K562 (cell line): Measurements from ENCODE around the gene UBE2C. TPM values are rescaled to one million over a fixed set of nuclear protein-coding genes. Genes with fewer than 3 reads are reported as not detected.

ENCODE experiments used
- ATAC-seq: fragments of 200-7000 bp; cut with Tn5 transposase; 3 replicates; pipeline ENCODE4 v1.9.1; 2020; ENCODE audit warnings: moderate library complexity
- BruUV-seq: library from RNA; stranded (reverse); fragments of 400-500 nt; replicated peaks from 2 replicates; lab custom pipeline; 2021; lab: Mats Ljungman, UMichigan
- CTCF ChIA-PET: fragments of 300-600 bp; formaldehyde crosslinking; extraction: SDS; loops from one replicate; lab custom pipeline; 2021; ENCODE audit warnings: low intra/inter-chr PET ratio; lab: Yijun Ruan, JAX
- POLR2A ChIA-PET: fragments of 300-600, 350-650 bp; sonication (Branson Sonifier 250); formaldehyde crosslinking; extraction: SDS; loops from one replicate; lab custom pipeline; 2021; ENCODE audit warnings: antibody characterized with exemption, inconsistent platforms; lab: Yijun Ruan, JAX
- DNase-seq, 4 experiments: peaks; one replicate each; pipeline versions ENCODE4 v3.0.0 to v3.0.0-alpha.2; 2011 to 2018; ENCODE audit warnings: low spot score in 3 of 4, mixed read lengths in 3 of 4; ENCODE audit errors: extremely low read depth in 1 of 4
- FAIRE-seq: peaks from 2 replicates; lab custom pipeline; 2011; peaks lifted over from hg19 to GRCh38; lab: Jason Lieb, UNC
- H2AFZ ChIP-seq: 2 replicates; pipeline ENCODE4 v1.6.0; 2011; ENCODE audit warnings: low read depth, low read length, control low read depth, inconsistent platforms
- H3K27ac ChIP-seq: fragments of 200-600 bp; 3 replicates; pipeline ENCODE4 v1.8.0; 2011; ENCODE audit warnings: low read depth, mild to moderate bottlenecking, control low read depth, inconsistent platforms, low read length, moderate library complexity, mixed read lengths; ENCODE audit errors: extremely low read depth
- H3K27me3 ChIP-seq, 2 experiments: fragments of 300-600 bp in 1 of 2; 2 replicates in 1 of 2; 3 replicates in 1 of 2; pipeline versions ENCODE4 v1.6.0 to v1.8.0; 2011; ENCODE audit warnings: inconsistent platforms in 2 of 2, low read length in 2 of 2, mild to moderate bottlenecking in 1 of 2, mixed read lengths in 1 of 2, moderate library complexity in 1 of 2; ENCODE audit not compliant: control insufficient read depth in 2 of 2, insufficient read depth in 2 of 2
- H3K36me3 ChIP-seq: fragments of 300-600 bp; 3 replicates; pipeline ENCODE4 v1.8.0; 2011; ENCODE audit warnings: mild to moderate bottlenecking, low read length, inconsistent platforms; ENCODE audit not compliant: control insufficient read depth, insufficient read depth
- H3K4me1 ChIP-seq, 2 experiments: fragments of 200-600 bp in 1 of 2; replicated peaks in 1 of 2; 2 replicates in 1 of 2; 3 replicates in 1 of 2; pipeline versions ENCODE4 v1.5.1 to v1.8.0; 2011; ENCODE audit warnings: inconsistent platforms in 2 of 2, low read length in 2 of 2, mild to moderate bottlenecking in 1 of 2, mixed read lengths in 1 of 2, moderate library complexity in 1 of 2; ENCODE audit not compliant: control insufficient read depth in 2 of 2, insufficient read depth in 2 of 2
- H3K4me2 ChIP-seq: 2 replicates; pipeline ENCODE4 v1.6.1; 2011; ENCODE audit warnings: low read length, control low read depth, inconsistent platforms, mixed read lengths; ENCODE audit not compliant: insufficient read depth
- H3K4me3 ChIP-seq: fragments of 200-600 bp; sonication (generic), shearing (Covaris generic); 2 replicates; pipeline ENCODE4 v1.5.1; 2016; ENCODE audit warnings: control low read depth, inconsistent platforms
- H3K79me2 ChIP-seq: fragments of 200-600 bp; 3 replicates; pipeline ENCODE4 v1.8.0; 2011; ENCODE audit warnings: low read length, inconsistent platforms; ENCODE audit not compliant: control insufficient read depth, insufficient read depth
- H3K9ac ChIP-seq, 2 experiments: 2 replicates each; pipeline versions ENCODE4 v1.6.0 to v1.6.1; 2011; ENCODE audit warnings: low read depth in 2 of 2, low read length in 2 of 2, control low read depth in 1 of 2, inconsistent platforms in 1 of 2, mild to moderate bottlenecking in 1 of 2, mixed read lengths in 1 of 2; ENCODE audit not compliant: insufficient read depth in 1 of 2
- H3K9me1 ChIP-seq: one replicate; pipeline ENCODE4 v1.6.0; 2011; ENCODE audit warnings: inconsistent platforms, mild to moderate bottlenecking, low read length, moderate library complexity; ENCODE audit not compliant: control insufficient read depth, insufficient read depth
- H3K9me3 ChIP-seq: replicated peaks from 2 replicates; pipeline ENCODE4 v1.5.1; 2011; ENCODE audit warnings: low read depth, low read length, inconsistent platforms; ENCODE audit not compliant: control insufficient read depth, insufficient read depth
- H4K20me1 ChIP-seq: replicated peaks from 2 replicates; pipeline ENCODE4 v1.6.1; 2011; ENCODE audit warnings: low read length, inconsistent platforms, mixed read lengths; ENCODE audit not compliant: control insufficient read depth, insufficient read depth
- ARHGAP35 ChIP-seq: fragments of 450-650 bp; IDR thresholded peaks from 2 replicates; pipeline ENCODE4 v1.6.1; 2018; ENCODE audit not compliant: partially characterized antibody
- CREBBP ChIP-seq: IDR thresholded peaks from one replicate; pipeline ENCODE4 v1.6.1; 2012; ENCODE audit warnings: low read depth, mild to moderate bottlenecking, control low read depth, inconsistent platforms, low read length
- GABPB1 ChIP-seq: sonication (generic); formaldehyde crosslinking; IDR thresholded peaks from 2 replicates; pipeline ENCODE4 v1.8.0; 2022; ENCODE audit warnings: mild to moderate bottlenecking, missing genetic modification reagents
- HDAC3 ChIP-seq: fragments of 450-650 bp; IDR thresholded peaks from 2 replicates; pipeline ENCODE4 v1.6.1; 2018; ENCODE audit warnings: borderline replicate concordance, mild to moderate bottlenecking, moderate library complexity; ENCODE audit not compliant: partially characterized antibody
- KAT7 ChIP-seq: sonication (generic); formaldehyde crosslinking; IDR thresholded peaks from 2 replicates; pipeline ENCODE4 v1.8.0; 2022; ENCODE audit warnings: missing genetic modification reagents, mild to moderate bottlenecking, borderline replicate concordance
- KDM5B ChIP-seq: fragments of 200-600 bp; sonication (generic); IDR thresholded peaks from 2 replicates; pipeline ENCODE4 v1.6.1; 2012; ENCODE audit warnings: low read depth, mild to moderate bottlenecking, moderate library complexity, low read length, control low read depth, inconsistent platforms; ENCODE audit not compliant: insufficient replicate concordance
- MAZ ChIP-seq, 2 experiments: fragments of 450-650 bp in 1 of 2; sonication (generic) in 1 of 2; formaldehyde crosslinking; IDR thresholded peaks in 1 of 2; conservative IDR thresholded peaks in 1 of 2; 2 replicates each; pipeline versions ENCODE4 v1.4.0 to v1.5.0; 2020; ENCODE audit warnings: mild to moderate bottlenecking in 1 of 2, missing genetic modification reagents in 1 of 2
- MECOM ChIP-seq: fragments of 250-450 bp; sonication (Bioruptor Pico); IDR thresholded peaks from 2 replicates; pipeline ENCODE4 v1.8.0; 2022; ENCODE audit warnings: inconsistent platforms
- RBM34 ChIP-seq: fragments of 200-400 bp; formaldehyde crosslinking; IDR thresholded peaks from 2 replicates; pipeline ENCODE4 v1.6.1; 2018; ENCODE audit warnings: low read length, borderline replicate concordance; ENCODE audit not compliant: insufficient read depth
- ZNF174 ChIP-seq: fragments of 250-450 bp; sonication (Bioruptor Pico); IDR thresholded peaks from 2 replicates; pipeline ENCODE4 v1.4.0; 2020; ENCODE audit warnings: mild to moderate bottlenecking
- ZNF79 ChIP-seq: fragments of 250-450 bp; sonication (Bioruptor Pico); IDR thresholded peaks from 2 replicates; pipeline ENCODE4 v1.4.0; 2020; ENCODE audit warnings: low read depth, mild to moderate bottlenecking, moderate library complexity
- WGBS: fragments of 100-300 bp; shearing (Covaris generic); methylation state at CpG from one replicate; pipeline ENCODE4 v1.1.6; 2016; ENCODE audit warnings: low coverage, mixed read lengths; ENCODE audit not compliant: insufficient coverage; ENCODE audit errors: missing lambda C conversion rate; 5-methylcytosine and 5-hydroxymethylcytosine counted together
- in situ Hi-C: fragments of 300-500 bp; cut with MboI; formaldehyde crosslinking; loops from 4 replicates; pipeline ENCODE4 v1.15.0; 2018; ENCODE audit warnings: inconsistent platforms, mixed read lengths
- intact Hi-C: fragments of 100-400 bp; cut with micrococcal nuclease; formaldehyde crosslinking; loops from 2 replicates; pipeline ENCODE4 v1.14.2; 2022
- polyA plus RNA-seq, 8 experiments: library from polyadenylated mRNA; depleted of rRNA in 4 of 8; stranded (reverse) in 5 of 8; unstranded in 3 of 8; fragments of >200 nt; fragmentation: Nextera tagmentation in 2 of 8; fragmentation: Illumina TruSeq in 1 of 8; extraction: Ambion mirVana in 2 of 8; extraction: Trizol in 1 of 8; gene quantifications; 2 replicates each; pipeline versions ENCODE4 v1.2.1 to v1.2.3, GENCODE V29; 2011 to 2014; ENCODE audit warnings: inconsistent platforms in 1 of 8, missing spikeins in 1 of 8
- total RNA-seq, 7 experiments: library from RNA; depleted of rRNA in 6 of 7; stranded (reverse); fragments of >200 nt in 6 of 7; fragmentation: Illumina TruSeq in 2 of 7; extraction: Trizol in 2 of 7; gene quantifications; 2 replicates each; pipeline versions ENCODE4 v1.2.1 to v1.2.3, GENCODE V29; 2011 to 2021; ENCODE audit warnings: low replicate concordance in 1 of 7
- TF ChIP-seq, protein P1 (sequence below), 2 experiments: IDR thresholded peaks in 1 of 2; conservative IDR thresholded peaks in 1 of 2; 2 replicates each; pipeline ENCODE4 v1.6.1; 2016; ENCODE audit warnings: low read depth in 2 of 2, mild to moderate bottlenecking in 1 of 2, missing compliant biosample characterization in 1 of 2, missing genetic modification characterization in 1 of 2, moderate library complexity in 1 of 2
- TF ChIP-seq, protein P2 (sequence below): fragments of 450-650 bp; IDR thresholded peaks from 2 replicates; pipeline ENCODE4 v1.6.1; 2018; ENCODE audit not compliant: partially characterized antibody

UBE2C gene
- total and polyA plus RNA-seq, 9 of the 15 experiments (the other 6 are each of a cell fraction or from before 2014, with no cell fraction given) = 0.51 to 1.6 (median 0.69) TPM

DNA sequence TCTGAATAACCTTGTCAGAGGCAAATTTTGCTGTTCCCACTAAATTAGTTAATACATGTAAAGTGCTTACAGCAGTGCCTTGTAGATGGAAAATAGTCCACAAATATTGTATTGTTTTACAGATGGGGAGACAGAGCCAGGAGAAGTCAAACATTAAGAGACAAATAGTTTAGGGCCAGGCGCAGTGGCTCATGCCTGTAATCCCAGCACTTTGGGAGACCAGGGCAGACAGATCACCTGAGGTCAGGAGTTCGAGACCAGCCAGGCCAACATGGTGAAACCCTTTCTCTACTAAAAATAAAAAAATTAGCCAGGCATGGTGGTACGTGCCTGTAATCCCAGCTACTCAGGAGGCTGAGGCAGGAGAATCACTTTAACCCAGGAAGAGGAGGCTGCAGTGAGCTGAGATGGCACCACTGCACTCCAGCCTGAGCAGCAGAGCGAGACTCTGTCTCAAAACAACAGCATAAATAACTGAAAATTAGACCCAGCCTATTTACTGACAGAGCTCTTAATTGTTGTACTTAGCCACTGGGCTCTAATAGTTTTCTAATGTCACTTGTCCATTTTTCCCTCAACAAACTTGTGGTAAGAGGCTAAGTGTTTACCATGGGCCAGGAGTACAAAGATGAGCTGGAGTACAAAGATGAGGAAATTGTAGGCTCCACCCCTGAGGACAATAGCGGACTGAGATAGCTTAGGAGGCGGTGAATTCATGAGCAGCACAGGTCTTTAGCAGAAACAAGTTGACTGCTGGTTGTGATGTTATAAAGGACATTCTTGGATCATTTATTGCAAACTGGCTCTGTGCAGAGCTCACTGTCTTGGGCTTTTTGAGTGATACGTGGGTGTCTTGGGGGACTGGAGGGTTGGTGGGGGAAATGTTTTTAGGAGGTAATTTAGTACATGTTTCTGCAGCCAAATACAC is 51.4 kb downstream of the UBE2C start:
- in situ Hi-C loops = no loop called here
- H3K79me2 ChIP-seq = no peaks in the 10 kb centered on the region
- no peaks in the 10 kb centered on the region for H3K9me3 ChIP-seq
- H3K4me1 ChIP-seq = peaks cover 0 to 12% of the 10 kb centered on the region in 2 experiments; a peak in 3 of 5 replicates
- no peaks in the 10 kb centered on the region for H3K9me1 ChIP-seq
- BruUV-seq = no TSS peak
- CTCF ChIA-PET = no interaction called here
- no peak overlapping the region for H3K4me2 ChIP-seq
- no peak for DNase-seq
- FAIRE-seq = no peak
- H2AFZ ChIP-seq = no peak overlapping the region
- TF ChIP-seq KAT7 (CRISPR knock-in tag) (no peak), HDAC3 (no peak), CREBBP (no peak), MAZ (CRISPR knock-in tag; conservative IDR thresholded peaks at IDR 0.05 in 1 of 2, IDR thresholded peaks at IDR 0.05 in 1 of 2) (no peak), ARHGAP35 (no peak), ZNF174 (CRISPR knock-in tag) (no peak), ZNF79 (CRISPR knock-in tag) (no peak), GABPB1 (CRISPR knock-in tag) (no peak), RBM34 (no peak), MECOM (CRISPR knock-in tag) (no peak), KDM5B (no peak)
- TF ChIP-seq, protein P1, sequence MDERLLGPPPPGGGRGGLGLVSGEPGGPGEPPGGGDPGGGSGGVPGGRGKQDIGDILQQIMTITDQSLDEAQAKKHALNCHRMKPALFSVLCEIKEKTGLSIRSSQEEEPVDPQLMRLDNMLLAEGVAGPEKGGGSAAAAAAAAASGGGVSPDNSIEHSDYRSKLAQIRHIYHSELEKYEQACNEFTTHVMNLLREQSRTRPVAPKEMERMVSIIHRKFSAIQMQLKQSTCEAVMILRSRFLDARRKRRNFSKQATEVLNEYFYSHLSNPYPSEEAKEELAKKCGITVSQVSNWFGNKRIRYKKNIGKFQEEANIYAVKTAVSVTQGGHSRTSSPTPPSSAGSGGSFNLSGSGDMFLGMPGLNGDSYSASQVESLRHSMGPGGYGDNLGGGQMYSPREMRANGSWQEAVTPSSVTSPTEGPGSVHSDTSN (CRISPR knock-in tag; IDR thresholded peaks at IDR 0.05; ENCODE audit: low read depth) = no peak
- TF ChIP-seq, protein P1 (tag; conservative IDR thresholded peaks at IDR 0.05; ENCODE audit: low read depth) = no peak
- TF ChIP-seq, protein P2, sequence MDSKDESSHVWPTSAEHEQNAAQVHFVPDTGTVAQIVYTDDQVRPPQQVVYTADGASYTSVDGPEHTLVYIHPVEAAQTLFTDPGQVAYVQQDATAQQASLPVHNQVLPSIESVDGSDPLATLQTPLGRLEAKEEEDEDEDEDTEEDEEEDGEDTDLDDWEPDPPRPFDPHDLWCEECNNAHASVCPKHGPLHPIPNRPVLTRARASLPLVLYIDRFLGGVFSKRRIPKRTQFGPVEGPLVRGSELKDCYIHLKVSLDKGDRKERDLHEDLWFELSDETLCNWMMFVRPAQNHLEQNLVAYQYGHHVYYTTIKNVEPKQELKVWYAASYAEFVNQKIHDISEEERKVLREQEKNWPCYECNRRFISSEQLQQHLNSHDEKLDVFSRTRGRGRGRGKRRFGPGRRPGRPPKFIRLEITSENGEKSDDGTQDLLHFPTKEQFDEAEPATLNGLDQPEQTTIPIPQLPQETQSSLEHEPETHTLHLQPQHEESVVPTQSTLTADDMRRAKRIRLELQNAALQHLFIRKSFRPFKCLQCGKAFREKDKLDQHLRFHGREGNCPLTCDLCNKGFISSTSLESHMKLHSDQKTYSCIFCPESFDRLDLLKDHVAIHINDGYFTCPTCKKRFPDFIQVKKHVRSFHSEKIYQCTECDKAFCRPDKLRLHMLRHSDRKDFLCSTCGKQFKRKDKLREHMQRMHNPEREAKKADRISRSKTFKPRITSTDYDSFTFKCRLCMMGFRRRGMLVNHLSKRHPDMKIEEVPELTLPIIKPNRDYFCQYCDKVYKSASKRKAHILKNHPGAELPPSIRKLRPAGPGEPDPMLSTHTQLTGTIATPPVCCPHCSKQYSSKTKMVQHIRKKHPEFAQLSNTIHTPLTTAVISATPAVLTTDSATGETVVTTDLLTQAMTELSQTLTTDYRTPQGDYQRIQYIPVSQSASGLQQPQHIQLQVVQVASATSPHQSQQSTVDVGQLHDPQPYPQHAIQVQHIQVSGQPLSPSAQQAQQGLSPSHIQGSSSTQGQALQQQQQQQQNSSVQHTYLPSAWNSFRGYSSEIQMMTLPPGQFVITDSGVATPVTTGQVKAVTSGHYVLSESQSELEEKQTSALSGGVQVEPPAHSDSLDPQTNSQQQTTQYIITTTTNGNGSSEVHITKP = no peak
- TF ChIP-seq, all 486 proteins: peak for 0
- H3K36me3 ChIP-seq = no peaks in the 10 kb centered on the region
- H3K9ac ChIP-seq = no peak overlapping the region
- 51% methylated on average over 7 of the region's 7 CpGs for WGBS
- intact Hi-C loops = no loop called here
- POLR2A ChIA-PET = interaction anchor here (0.7 to 1.7 kb wide), 5 partner anchors 9 to 70 kb away, joined by 3 to 7 read pairs (median 6); partner anchors contain the start of gene ZSWIM1
- ATAC-seq = peak; percentile 59; the same call in 2 of the 3 replicates
- no peak overlapping the region for H3K4me3 ChIP-seq
- no peaks in the 10 kb centered on the region for H4K20me1 ChIP-seq
- no peak overlapping the region for H3K27ac ChIP-seq
- H3K27me3 ChIP-seq = no peaks in the 10 kb centered on the region
